Measurements from ENCODE around the gene MIXL1. TPM values are rescaled to one million over a fixed set of nuclear protein-coding genes. Genes with fewer than 3 reads are reported as not detected.
"Not testable (repeated sequence)": the region's sequence is repeated elsewhere in the genome, so short reads cannot be mapped to it uniquely, and the experiment has no call there.

MIXL1 gene
- total and polyA plus RNA-seq, 10 donors: 0.07 to 2.3 (median 1.1) TPM; not detected in 2

- Histone ChIP-seq H3K27me3 (replicated peaks in 1 of 7) (no peaks in the 10 kb centered on the region), H3K36me3 (peaks cover 0 to 50% (median 4%) of the 10 kb centered on the region in 6 donors), H3K9me3 (no peaks in the 10 kb centered on the region), H3K27ac (no peak overlapping the region), H3K4me1 (no peaks in the 10 kb centered on the region), H3K4me3 (no peak overlapping the region)
- WGBS, 5 donors: 37 to 57% (median 41%) methylated on average over 2 of the region's 2 CpGs
- intact Hi-C loops (cut with DNase I; ENCODE audit: low total_unique reads): no loop called here
- no peak for TF ChIP-seq POLR2AphosphoS5 (IDR thresholded peaks at IDR 0.05)
- no peak for TF ChIP-seq POLR2A (IDR thresholded peaks at IDR 0.05)
- TF ChIP-seq CTCF (IDR thresholded peaks at IDR 0.05 in 8 of 11, conservative IDR thresholded peaks at IDR 0.05 in 3 of 11): no peak
- no peak for DNase-seq
Observed at GRCh38 chr1:226248091-226248490, 24.6 kb downstream of the MIXL1 start.

DNA sequence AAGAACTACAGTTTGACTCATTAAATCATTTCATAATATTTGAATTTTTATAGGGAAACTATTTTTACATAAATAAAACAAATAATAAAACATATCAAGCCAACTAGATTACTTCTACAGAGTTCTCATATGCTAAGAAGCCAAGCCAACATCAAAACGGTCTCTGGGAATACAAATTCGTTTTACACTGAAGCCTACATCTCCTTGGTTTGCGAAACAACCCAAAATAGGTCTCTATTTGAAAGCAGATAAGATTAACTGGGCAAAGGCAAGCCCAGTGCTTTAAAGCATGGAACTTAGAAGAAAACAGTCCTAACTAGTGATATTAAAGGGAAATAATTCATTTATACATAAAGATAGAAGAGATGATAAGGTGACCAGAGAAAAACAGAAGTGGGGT lies 25.3 kb downstream of the MIXL1 start:
- intact Hi-C loops (cut with DNase I; ENCODE audit: low total_unique reads): no loop called here
- Histone ChIP-seq H3K4me1 (no peaks in the 10 kb centered on the region), H3K9me3 (no peaks in the 10 kb centered on the region), H3K36me3 (peaks cover 0 to 52% (median 4%) of the 10 kb centered on the region in 6 donors), H3K27me3 (replicated peaks in 1 of 7) (no peaks in the 10 kb centered on the region), H3K4me3 (no peak overlapping the region), H3K27ac (no peak overlapping the region)
- WGBS, 5 donors: 82 to 93% (median 91%) methylated on average over 3 of the region's 3 CpGs
- no peak for TF ChIP-seq POLR2AphosphoS5 (IDR thresholded peaks at IDR 0.05)
- no peak for TF ChIP-seq POLR2A (IDR thresholded peaks at IDR 0.05)
- TF ChIP-seq CTCF (IDR thresholded peaks at IDR 0.05 in 8 of 11, conservative IDR thresholded peaks at IDR 0.05 in 3 of 11): no peak
- DNase-seq: no peak

DNA sequence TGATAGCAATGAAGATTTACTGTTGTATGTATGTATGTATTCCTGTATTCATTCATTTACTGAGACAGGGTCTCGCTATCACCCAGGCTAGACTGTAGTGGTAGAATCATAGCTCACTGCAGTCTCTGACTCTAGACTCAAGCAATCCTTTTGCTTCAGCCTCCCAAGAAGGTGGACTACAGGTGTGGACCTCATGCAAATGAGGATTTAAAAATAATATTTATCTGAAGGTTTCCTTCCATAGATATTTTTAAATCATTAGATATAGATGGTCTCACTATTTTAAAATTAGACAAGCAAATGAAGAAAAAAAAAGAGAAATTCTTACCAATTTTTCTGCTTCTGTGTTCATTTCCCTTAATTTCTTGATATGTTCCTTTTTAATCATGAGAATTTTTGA lies 27.0 kb downstream of the MIXL1 start:
- 83 to 100% (median 90%) methylated on average over 1 of the region's 1 CpG for WGBS, 5 donors
- H3K27ac ChIP-seq: no peak overlapping the region
- TF ChIP-seq POLR2AphosphoS5 (IDR thresholded peaks at IDR 0.05) (no peak), POLR2A (IDR thresholded peaks at IDR 0.05) (no peak), CTCF (IDR thresholded peaks at IDR 0.05 in 8 of 11, conservative IDR thresholded peaks at IDR 0.05 in 3 of 11) (no peak)
- intact Hi-C loops (cut with DNase I; ENCODE audit: low total_unique reads): no loop called here
- H3K9me3 ChIP-seq: no peaks in the 10 kb centered on the region
- H3K27me3 ChIP-seq (replicated peaks in 1 of 7): no peaks in the 10 kb centered on the region
- H3K4me1 ChIP-seq: no peaks in the 10 kb centered on the region
- DNase-seq: no peak
- H3K4me3 ChIP-seq: no peak overlapping the region
- H3K36me3 ChIP-seq: peaks cover 0 to 50% (median 4%) of the 10 kb centered on the region in 6 donors

- H3K36me3 ChIP-seq: peaks cover 0 to 46% (median 4%) of the 10 kb centered on the region in 6 donors
- H3K4me3 ChIP-seq; DNase-seq; H3K9me3 ChIP-seq; intact Hi-C loops (cut with DNase I; ENCODE audit: low total_unique reads); H3K27me3 ChIP-seq (replicated peaks in 1 of 7); H3K27ac ChIP-seq; H3K4me1 ChIP-seq: not testable (repeated sequence)
- WGBS, 5 donors: 94 to 99% (median 98%) methylated on average over 7 of the region's 7 CpGs
Observed at GRCh38 chr1:226252841-226253240, 29.4 kb downstream of the MIXL1 start.

DNA sequence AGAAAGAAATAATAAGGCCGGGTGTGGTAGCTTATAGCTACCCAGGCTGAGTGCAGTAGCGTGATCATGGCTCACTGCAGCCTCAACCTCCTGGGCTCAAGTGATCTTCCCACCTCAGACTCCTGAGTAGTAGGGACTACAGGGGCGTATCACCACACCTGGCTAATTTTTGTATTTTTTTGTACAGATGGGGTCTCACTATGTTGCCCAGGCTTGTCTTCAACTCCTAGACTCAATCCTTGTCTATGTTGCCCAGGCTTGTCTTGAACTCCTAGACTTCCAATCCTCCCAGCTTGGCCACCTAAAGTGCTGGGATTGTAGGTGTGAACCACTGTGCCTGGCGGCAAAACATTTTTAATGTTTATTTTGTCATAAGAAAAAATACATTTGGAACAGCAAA lies 30.5 kb downstream of the MIXL1 start:
- intact Hi-C loops (cut with DNase I; ENCODE audit: low total_unique reads): no loop called here
- H3K4me1 ChIP-seq: no peaks in the 10 kb centered on the region
- H3K27me3 ChIP-seq (replicated peaks in 1 of 7): no peaks in the 10 kb centered on the region
- H3K9me3 ChIP-seq: peaks cover 0 to 1% (median 0%) of the 10 kb centered on the region in 8 donors
- TF ChIP-seq CTCF (IDR thresholded peaks at IDR 0.05 in 8 of 11, conservative IDR thresholded peaks at IDR 0.05 in 3 of 11) (no peak), POLR2A (IDR thresholded peaks at IDR 0.05) (no peak), POLR2AphosphoS5 (IDR thresholded peaks at IDR 0.05) (no peak)
- no peak overlapping the region for H3K27ac ChIP-seq
- no peak overlapping the region for H3K4me3 ChIP-seq
- 92 to 100% (median 97%) methylated on average over 4 of the region's 4 CpGs for WGBS, 5 donors
- H3K36me3 ChIP-seq: peaks cover 0 to 46% (median 4%) of the 10 kb centered on the region in 6 donors
- DNase-seq: no peak
